AG04450 (cell line): ENCODE results near the gene ZNF226. TPM values are rescaled to one million over a fixed set of nuclear protein-coding genes. Genes with fewer than 3 reads are reported as not detected.
"Not testable (repeated sequence)": the region's sequence is repeated elsewhere in the genome, so short reads cannot be mapped to it uniquely, and the experiment has no call there.

Experiments
- CTCF ChIA-PET: fragments of 300-600, 350-600 bp; formaldehyde crosslinking; extraction: SDS; loops from one replicate; lab custom pipeline; 2022; ENCODE audit warnings: antibody characterized with exemption, inconsistent platforms; lab: Charles Lee
- POLR2A ChIA-PET: fragments of 350-600 bp; formaldehyde crosslinking; extraction: SDS; loops from one replicate; lab custom pipeline; 2021; ENCODE audit warnings: antibody characterized with exemption, inconsistent platforms; lab: Yijun Ruan, JAX
- DNase-seq: peaks from one replicate; pipeline ENCODE4 v3.0.0-alpha.2; 2011; ENCODE audit warnings: low read depth, low spot score
- H3K27ac ChIP-seq: one replicate; pipeline ENCODE4 v1.5.1; 2012; ENCODE audit warnings: low read depth, low read length, control low read depth
- H3K27me3 ChIP-seq: one replicate; pipeline ENCODE4 v1.6.0; 2012; ENCODE audit warnings: low read length; ENCODE audit not compliant: control insufficient read depth, insufficient read depth
- H3K4me3 ChIP-seq: 2 replicates; pipeline ENCODE4 v1.5.1; 2011; ENCODE audit warnings: mild to moderate bottlenecking, low read depth, low read length, control low read depth
- H3K9me3 ChIP-seq: 2 replicates; pipeline ENCODE4 v1.5.1; 2012; ENCODE audit warnings: low read length; ENCODE audit not compliant: control insufficient read depth, insufficient read depth
- CTCF ChIP-seq: IDR thresholded peaks from 2 replicates; pipeline ENCODE4 v1.5.1; 2011; ENCODE audit warnings: low read depth, low read length, control low read depth, inconsistent platforms
- polyA plus RNA-seq: library from polyadenylated mRNA; depleted of rRNA; stranded (reverse); fragments of >200 nt; gene quantifications from 2 replicates; pipeline ENCODE4 v1.2.3, GENCODE V29; 2011; rRNA removed

Gene ZNF226
- polyA plus RNA-seq, 1 experiment, result 36.1 TPM

GRCh38 chr19:44207126-44207803 lies 42.4 kb downstream of the ZNF226 start:
- H3K27me3 ChIP-seq, result no peaks in the 10 kb centered on the region
- ChIA-PET POLR2A (interaction anchor here (1.1 kb wide), 1 partner anchor 43 kb away, joined by 6 read pairs; the partner anchor contains the start of gene ZNF226), CTCF (no interaction called here)
- H3K27ac ChIP-seq, result peak overlapping the region; percentile 89
- H3K9me3 ChIP-seq, result peaks cover 5% of the 10 kb centered on the region; the same call in 1 of the 2 replicates
- DNase-seq, result peak; percentile 86
- no peak for TF ChIP-seq CTCF
- peak overlapping the region; percentile 92 for H3K4me3 ChIP-seq

GRCh38 chr19:44212250-44212865 lies 47.5 kb downstream of the ZNF226 start, which contains the start of gene ZNF227:
ZNF227 (plus strand) TSS chr19:44212532; CDS start chr19:44217793, 5,261 bp downstream.
- no peaks in the 10 kb centered on the region for H3K27me3 ChIP-seq
- no peaks in the 10 kb centered on the region; the same call in 1 of the 2 replicates for H3K9me3 ChIP-seq
- peak within 1 kb of the TSS; percentile 69 for H3K27ac ChIP-seq
- H3K4me3 ChIP-seq, result peak within 1 kb of the TSS; percentile 88
- TF ChIP-seq CTCF, result no peak
- CTCF ChIA-PET, result no interaction called here
- POLR2A ChIA-PET, result interaction anchor here (0.6 to 1.2 kb wide), 8 partner anchors 47 to 258 kb away, joined by 3 to 14 read pairs (median 8); partner anchors contain the start of genes ZNF226 and ZNF285
- DNase-seq, result peak; percentile 92

DNA sequence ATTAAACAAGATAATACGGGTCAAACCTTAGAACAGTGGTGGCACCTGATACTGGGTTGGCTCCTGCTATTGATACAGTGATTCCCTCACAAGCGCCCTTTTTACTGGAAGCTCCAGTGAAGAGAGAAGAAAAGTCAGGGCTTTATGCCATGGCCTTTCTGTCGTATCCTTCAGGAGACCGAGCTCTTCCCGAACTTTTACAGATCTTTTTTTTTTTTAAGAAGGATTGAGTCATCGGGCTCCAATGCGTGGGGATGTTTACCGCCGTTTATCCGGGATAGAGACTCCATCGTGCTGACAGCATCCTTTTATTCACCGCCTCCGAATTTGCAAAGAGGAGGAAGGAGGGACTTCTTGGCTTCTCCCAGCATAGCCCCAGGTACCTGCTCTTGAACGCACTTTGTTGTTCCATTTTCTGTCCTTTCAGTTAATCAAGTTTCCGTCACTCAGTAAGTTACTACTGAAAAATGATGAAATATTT lies 48.0 kb downstream of the ZNF226 start:
- no peaks in the 10 kb centered on the region; the same call in 1 of the 2 replicates for H3K9me3 ChIP-seq
- no peaks in the 10 kb centered on the region for H3K27me3 ChIP-seq
- DNase-seq, result no peak
- H3K4me3 ChIP-seq, result peak overlapping the region; percentile 88
- CTCF ChIA-PET, result interaction anchor here (0.6 kb wide), 1 partner anchor 28 kb away, joined by 3 read pairs; no protein-coding TSS in a partner anchor
- POLR2A ChIA-PET, result interaction anchor here (0.7 to 1.2 kb wide), 5 partner anchors 48 to 259 kb away, joined by 5 to 14 read pairs (median 10); partner anchors contain the start of genes ZNF226 and ZNF285
- TF ChIP-seq CTCF, result no peak
- H3K27ac ChIP-seq, result peak overlapping the region; percentile 69

DNA sequence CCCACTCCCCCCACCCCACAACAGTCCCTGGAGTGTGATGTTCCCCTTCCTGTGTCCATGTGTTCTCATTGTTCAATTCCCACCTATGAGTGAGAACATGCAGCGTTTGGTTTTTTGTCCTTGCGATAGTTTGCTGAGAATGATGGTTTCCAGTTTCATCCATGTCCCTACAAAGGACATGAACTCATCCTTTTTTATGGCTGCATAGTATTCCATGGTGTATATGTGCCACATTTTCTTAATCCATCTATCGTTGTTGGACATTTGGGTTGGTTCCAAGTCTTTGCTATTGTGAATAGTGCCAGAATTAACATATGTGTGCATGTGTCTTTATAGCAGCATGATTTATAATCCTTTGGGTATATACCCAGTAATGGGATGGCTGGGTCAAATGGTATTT lies 55.0 kb downstream of the ZNF226 start:
- H3K9me3 ChIP-seq, H3K4me3 ChIP-seq, CTCF ChIA-PET, H3K27me3 ChIP-seq, DNase-seq, POLR2A ChIA-PET, H3K27ac ChIP-seq: not testable (repeated sequence)

DNA sequence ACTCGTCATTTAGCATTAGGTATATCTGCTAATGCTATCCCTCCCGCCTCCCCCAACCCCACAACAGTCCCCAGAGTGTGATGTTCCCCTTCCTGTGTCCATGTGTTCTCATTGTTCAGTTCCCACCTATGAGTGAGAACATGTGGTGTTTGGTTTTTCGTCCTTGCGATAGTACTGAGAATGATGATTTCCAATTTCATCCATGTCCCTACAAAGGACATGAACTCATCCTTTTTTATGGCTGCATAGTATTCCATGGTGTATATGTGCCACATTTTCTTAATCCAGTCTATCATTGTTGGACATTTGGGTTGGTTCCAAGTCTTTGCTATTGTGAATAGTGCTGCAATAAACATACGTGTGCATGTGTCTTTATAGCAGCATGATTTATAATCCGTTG lies 55.9 kb downstream of the ZNF226 start:
- H3K9me3 ChIP-seq, CTCF ChIA-PET, DNase-seq, H3K4me3 ChIP-seq, POLR2A ChIA-PET, H3K27ac ChIP-seq, H3K27me3 ChIP-seq: not testable (repeated sequence)

DNA sequence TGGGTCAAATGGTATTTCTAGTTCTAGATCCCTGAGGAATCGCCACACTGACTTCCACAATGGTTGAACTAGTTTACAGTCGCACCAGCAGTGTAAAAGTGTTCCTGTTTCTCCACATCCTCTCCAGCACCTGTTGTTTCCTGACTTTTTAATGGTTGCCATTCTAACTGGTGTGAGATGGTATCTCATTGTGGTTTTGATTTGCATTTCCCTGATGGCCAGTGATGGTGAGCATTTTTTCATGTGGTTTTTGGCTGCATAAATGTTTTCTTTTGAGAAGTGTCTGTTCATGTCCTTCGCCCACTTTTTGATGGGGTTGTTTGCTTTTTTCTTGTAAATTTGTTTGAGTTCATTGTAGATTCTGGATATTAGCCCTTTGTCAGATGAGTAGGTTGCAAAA lies 56.4 kb downstream of the ZNF226 start:
- DNase-seq, H3K9me3 ChIP-seq, H3K27ac ChIP-seq, H3K27me3 ChIP-seq, CTCF ChIA-PET, POLR2A ChIA-PET, H3K4me3 ChIP-seq: not testable (repeated sequence)

Other genes starting within 250 kb of the ZNF226 start
- gene ZNF45, start 229.8 kb upstream of the ZNF226 start, polyA plus RNA-seq, result 12.0 and 16.1 TPM in 2 replicates
- 2.5 and 3.0 TPM in 2 replicates for gene ZNF221, start 213.9 kb upstream of the ZNF226 start, polyA plus RNA-seq
- 6.8 and 8.2 TPM in 2 replicates for gene ZNF155, start 180.9 kb upstream of the ZNF226 start, polyA plus RNA-seq
- 2.8 and 4.0 TPM in 2 replicates for gene ZNF230, start 162.1 kb upstream of the ZNF226 start, polyA plus RNA-seq
- 5.1 and 6.9 TPM in 2 replicates for gene ZNF222, start 139.7 kb upstream of the ZNF226 start, polyA plus RNA-seq
- 4.2 and 5.3 TPM in 2 replicates for gene ZNF223, start 113.1 kb upstream of the ZNF226 start, polyA plus RNA-seq
- 1.5 and 1.6 TPM in 2 replicates for gene ZNF284, start 92.9 kb upstream of the ZNF226 start, polyA plus RNA-seq
- gene ZNF224, start 70.7 kb upstream of the ZNF226 start, polyA plus RNA-seq, result 14.4 and 17.5 TPM in 2 replicates
- 3.1 and 5.1 TPM in 2 replicates for gene ZNF225, start 51.7 kb upstream of the ZNF226 start, polyA plus RNA-seq
- gene ZNF234, start 23.5 kb upstream of the ZNF226 start, polyA plus RNA-seq, result 6.0 and 6.5 TPM in 2 replicates
- 9.9 and 11.8 TPM in 2 replicates for gene ZNF227, start 47.4 kb downstream of the ZNF226 start, polyA plus RNA-seq
- gene ZNF233, start 94.8 kb downstream of the ZNF226 start, polyA plus RNA-seq, result 1.3 and 2.0 TPM in 2 replicates
- 3.6 and 3.8 TPM in 2 replicates for gene ZNF235, start 139.9 kb downstream of the ZNF226 start, polyA plus RNA-seq
- 5.2 and 6.9 TPM in 2 replicates for gene ZNF112, start 191.6 kb downstream of the ZNF226 start, polyA plus RNA-seq
- 3.2 and 4.4 TPM in 2 replicates for gene ZNF285, start 236.5 kb downstream of the ZNF226 start, polyA plus RNA-seq